Mucosa of stomach (tissue), 1 donor: Measurements from ENCODE around the gene ARHGAP21.
"Not testable (repeated sequence)": the region's sequence is repeated elsewhere in the genome, so short reads cannot be mapped to it uniquely, and the experiment has no call there.

Source experiments
- H3K27me3 ChIP-seq: one replicate; pipeline ENCODE4 v1.7.0; 2013; ENCODE audit warnings: mild to moderate bottlenecking, low read length; ENCODE audit not compliant: control insufficient read depth, insufficient read depth
- H3K36me3 ChIP-seq: one replicate; pipeline ENCODE4 v1.7.0; 2013; ENCODE audit warnings: low read length; ENCODE audit not compliant: control insufficient read depth, insufficient read depth
- H3K4me1 ChIP-seq: one replicate; pipeline ENCODE4 v1.7.0; 2013; ENCODE audit warnings: mild to moderate bottlenecking, low read length; ENCODE audit not compliant: control insufficient read depth, insufficient read depth
- H3K4me3 ChIP-seq: one replicate; pipeline ENCODE4 v1.7.0; 2013; ENCODE audit warnings: low read length
- H3K9ac ChIP-seq: one replicate; pipeline ENCODE4 v1.7.0; 2013; ENCODE audit warnings: mild to moderate bottlenecking, low read length, moderate library complexity
- H3K9me3 ChIP-seq: one replicate; pipeline ENCODE4 v1.7.0; 2013; ENCODE audit warnings: mild to moderate bottlenecking, low read length, moderate library complexity; ENCODE audit not compliant: control insufficient read depth
- donor health status: Pancreatic carcinoma.

ARHGAP21 gene

GRCh38 chr10:24740714-24741113 is 17.0 kb upstream of the ARHGAP21 start:
- Histone ChIP-seq H3K9ac (no peak overlapping the region), H3K27me3 (no peaks in the 10 kb centered on the region), H3K9me3 (no peaks in the 10 kb centered on the region), H3K4me3 (no peak overlapping the region), H3K36me3 (no peaks in the 10 kb centered on the region), H3K4me1 (no peaks in the 10 kb centered on the region)

DNA sequence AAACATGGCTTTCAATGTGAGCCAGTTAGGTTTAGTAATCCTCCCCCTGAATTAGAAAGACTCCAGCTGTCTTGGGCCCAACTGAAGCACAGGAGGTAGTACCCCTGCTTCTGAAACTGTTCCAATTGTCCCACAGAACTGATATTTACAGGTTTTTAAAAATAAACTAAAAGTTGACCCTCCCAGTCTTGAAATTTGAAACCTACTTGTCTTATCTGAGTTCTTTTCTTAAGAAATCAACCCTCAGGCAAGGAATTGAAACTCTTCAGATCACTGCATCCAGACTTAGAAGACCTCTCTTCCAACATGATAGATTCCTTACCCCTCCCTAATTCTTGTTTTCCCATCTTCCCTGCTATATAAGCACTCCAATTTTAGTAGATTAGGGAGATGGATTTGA is 13.3 kb upstream of the ARHGAP21 start:
- H3K9ac ChIP-seq = no peak overlapping the region
- H3K4me1 ChIP-seq = no peaks in the 10 kb centered on the region
- no peak overlapping the region for H3K4me3 ChIP-seq
- no peaks in the 10 kb centered on the region for H3K27me3 ChIP-seq
- no peaks in the 10 kb centered on the region for H3K36me3 ChIP-seq
- no peaks in the 10 kb centered on the region for H3K9me3 ChIP-seq

GRCh38 chr10:24731942-24732341 is 8.3 kb upstream of the ARHGAP21 start:
- Histone ChIP-seq H3K9ac (no peak overlapping the region), H3K4me3 (no peak overlapping the region), H3K9me3 (no peaks in the 10 kb centered on the region), H3K4me1 (no peaks in the 10 kb centered on the region), H3K27me3 (no peaks in the 10 kb centered on the region), H3K36me3 (no peaks in the 10 kb centered on the region)

DNA sequence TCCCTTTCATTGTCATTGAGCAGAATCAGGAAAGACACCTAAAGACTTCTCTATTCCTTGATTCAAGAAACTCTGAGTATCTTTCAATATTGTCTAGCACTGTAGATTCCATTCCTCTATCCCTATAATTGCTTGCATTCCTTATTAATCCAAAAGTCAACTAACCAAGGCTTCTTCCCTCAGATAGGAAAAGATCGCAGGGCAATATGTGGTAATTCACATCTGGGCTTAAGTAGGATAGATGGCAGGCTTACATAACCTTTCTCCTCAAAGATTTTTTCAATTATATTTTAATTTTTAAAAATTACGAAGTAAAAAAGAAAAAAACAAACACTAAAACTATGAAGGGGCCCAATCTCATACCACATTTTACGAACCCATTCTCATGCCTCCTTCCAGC is 7.1 kb upstream of the ARHGAP21 start:
- H3K9me3 ChIP-seq = no peaks in the 10 kb centered on the region
- no peaks in the 10 kb centered on the region for H3K36me3 ChIP-seq
- H3K4me1 ChIP-seq = no peaks in the 10 kb centered on the region
- no peak overlapping the region for H3K4me3 ChIP-seq
- H3K9ac ChIP-seq = no peak overlapping the region
- no peaks in the 10 kb centered on the region for H3K27me3 ChIP-seq

DNA sequence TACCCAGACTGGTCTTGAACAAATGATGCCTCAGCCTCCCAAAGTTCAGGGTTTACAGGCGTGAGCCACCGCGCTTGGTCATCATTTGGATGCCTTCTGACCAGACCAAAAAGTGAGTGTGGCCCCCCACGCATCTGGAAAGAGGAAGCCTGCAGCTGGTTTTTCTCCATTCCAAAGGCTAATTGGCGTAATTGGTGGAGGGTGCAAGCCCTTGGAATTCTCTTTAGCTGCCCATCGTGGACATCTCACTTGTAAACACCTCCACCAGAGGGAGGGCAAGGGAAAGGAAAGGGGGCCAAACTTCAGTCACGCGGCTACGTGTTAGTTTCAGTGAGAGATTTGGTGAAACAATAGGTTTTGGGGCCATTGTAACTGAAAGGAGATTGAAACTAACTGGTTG is 4.1 kb upstream of the ARHGAP21 start:
- Histone ChIP-seq H3K4me1 (peaks cover 5% of the 10 kb centered on the region), H3K9me3 (no peaks in the 10 kb centered on the region), H3K27me3 (no peaks in the 10 kb centered on the region), H3K9ac (no peak overlapping the region), H3K4me3 (no peak overlapping the region), H3K36me3 (no peaks in the 10 kb centered on the region)

DNA sequence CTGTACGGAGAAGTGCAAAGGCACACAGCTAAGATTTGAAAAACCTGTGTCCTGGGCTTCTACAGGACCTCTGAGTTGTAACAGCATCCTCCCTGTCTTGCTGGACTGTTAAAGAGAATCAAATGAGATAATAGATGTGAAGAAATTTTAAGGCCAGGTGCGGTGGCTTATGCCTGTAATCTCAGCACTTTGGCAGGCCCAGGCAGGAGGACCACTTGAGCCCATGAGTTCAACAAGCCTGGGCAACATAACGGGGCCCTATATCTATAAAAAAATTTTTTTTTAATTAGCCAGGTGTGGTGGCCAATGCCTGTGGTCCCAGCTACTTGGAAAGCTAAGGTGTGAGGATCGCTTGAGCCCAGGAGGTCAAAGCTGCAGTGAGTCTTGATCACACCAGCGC is 2.9 kb upstream of the ARHGAP21 start:
- Histone ChIP-seq H3K27me3 (no peaks in the 10 kb centered on the region), H3K4me1 (peaks cover 5% of the 10 kb centered on the region), H3K9me3 (no peaks in the 10 kb centered on the region), H3K4me3 (no peak overlapping the region), H3K9ac (no peak overlapping the region), H3K36me3 (no peaks in the 10 kb centered on the region)

GRCh38 chr10:24726029-24726428 is 2.3 kb upstream of the ARHGAP21 start:
- not testable (repeated sequence) for H3K4me1 ChIP-seq, H3K9ac ChIP-seq, H3K4me3 ChIP-seq, H3K36me3 ChIP-seq, H3K9me3 ChIP-seq, H3K27me3 ChIP-seq

DNA sequence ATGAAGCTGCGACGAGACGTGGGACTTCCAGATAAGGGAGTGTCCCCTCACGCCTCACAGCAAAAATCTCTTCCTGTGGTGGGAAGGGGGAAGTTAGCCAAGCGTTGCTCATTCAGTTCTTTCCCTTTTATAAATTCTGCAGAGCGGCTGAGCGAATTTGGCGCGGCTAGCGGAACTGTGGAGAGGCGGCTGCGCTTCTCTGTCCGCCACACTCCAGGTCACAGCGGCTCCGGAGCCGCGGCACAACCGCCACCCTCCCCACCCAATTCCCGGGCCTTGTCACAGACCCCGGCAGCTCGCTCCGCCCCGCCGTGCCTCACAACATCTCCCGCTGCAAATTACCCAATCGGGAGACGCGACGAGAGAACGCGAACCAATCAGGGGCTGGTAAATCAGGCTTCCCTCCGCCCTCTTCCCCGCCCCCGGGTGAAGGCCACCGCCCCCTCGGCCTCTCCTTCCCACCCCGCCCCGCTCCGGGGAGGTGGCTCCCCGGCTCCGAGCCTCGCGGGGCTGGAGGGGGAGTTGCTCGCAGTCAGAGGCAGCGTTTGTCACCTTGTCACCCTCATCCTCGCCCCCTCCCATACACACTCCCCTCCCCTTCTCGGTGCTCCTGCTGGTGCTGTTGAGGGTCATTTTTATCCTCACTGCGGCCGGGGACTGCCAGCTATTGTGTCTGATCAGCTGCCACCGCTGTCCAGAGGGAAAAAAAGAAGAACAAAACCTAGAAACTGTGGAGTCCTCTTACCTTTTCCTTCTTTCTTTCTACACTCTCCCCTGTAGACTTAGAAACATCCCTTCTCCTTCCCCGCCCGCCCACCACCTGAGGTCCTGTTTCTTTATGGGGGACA is 918 bp upstream of the ARHGAP21 start:
- H3K9ac ChIP-seq = peak overlapping the region; percentile 93
- H3K4me3 ChIP-seq = peak overlapping the region; percentile 53
- no peaks in the 10 kb centered on the region for H3K9me3 ChIP-seq
- no peaks in the 10 kb centered on the region for H3K36me3 ChIP-seq
- peaks cover 5% of the 10 kb centered on the region for H3K4me1 ChIP-seq
- H3K27me3 ChIP-seq = no peaks in the 10 kb centered on the region

DNA sequence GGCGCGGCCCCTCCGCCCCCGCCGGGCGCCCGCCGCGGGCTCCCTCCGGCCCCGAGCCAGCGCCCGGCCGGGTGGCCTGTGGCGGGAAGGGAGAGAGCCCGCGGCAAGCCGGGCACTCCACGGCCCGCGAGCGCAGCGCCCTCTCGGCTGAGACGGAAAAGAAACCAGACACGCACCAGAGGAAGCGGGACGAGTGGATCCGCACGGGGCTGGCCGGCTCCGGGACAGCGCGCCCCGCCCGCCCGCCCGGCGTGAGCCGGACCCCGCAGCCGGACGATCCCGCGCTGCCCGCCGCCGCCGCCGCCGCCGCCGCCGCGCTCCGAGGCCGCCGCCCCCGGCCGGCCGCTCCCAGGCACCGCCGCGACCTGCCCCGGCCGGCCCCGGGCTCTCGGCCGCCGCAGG is 300 bp downstream of the ARHGAP21 start:
- H3K36me3 ChIP-seq = no peaks in the 10 kb centered on the region
- H3K9me3 ChIP-seq = no peaks in the 10 kb centered on the region
- no peaks in the 10 kb centered on the region for H3K27me3 ChIP-seq
- peak overlapping the region; percentile 96 for H3K9ac ChIP-seq
- no peak overlapping the region for H3K4me3 ChIP-seq
- H3K4me1 ChIP-seq = peaks cover 11% of the 10 kb centered on the region

DNA sequence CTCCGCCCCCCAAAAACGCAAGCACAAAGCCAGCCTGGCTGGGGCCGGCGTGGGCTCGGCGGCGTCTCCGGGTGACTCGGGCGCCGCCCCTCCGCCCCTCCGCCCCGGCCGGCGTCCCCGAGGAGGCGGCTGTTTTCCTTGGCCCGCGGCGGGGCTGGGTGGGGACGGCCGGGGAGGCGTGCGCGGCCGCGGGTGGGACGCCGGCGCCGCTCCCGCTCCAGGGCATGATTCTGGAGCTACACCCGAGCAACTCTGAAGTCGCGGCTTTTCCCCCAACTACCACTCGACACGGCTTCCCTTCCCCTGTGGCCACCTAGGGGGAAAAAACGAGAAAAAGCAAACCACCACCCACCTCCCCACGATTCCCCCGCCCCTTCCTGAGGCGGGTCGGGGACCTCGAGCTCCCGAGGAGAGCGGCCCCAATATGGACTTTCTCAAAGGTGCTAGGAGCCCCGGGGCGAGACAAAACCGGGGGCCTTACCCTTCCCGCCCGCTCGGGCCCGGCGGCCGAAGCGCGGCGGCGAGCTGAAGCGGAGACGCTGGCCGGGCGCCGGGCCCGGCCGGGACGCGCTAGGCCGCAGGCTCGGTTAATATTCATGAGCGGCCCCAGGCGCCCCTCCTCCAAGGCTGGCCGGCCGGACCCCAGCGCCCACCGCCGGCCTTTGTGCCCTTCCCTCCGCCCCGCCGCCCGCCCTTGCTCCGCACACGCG is 856 bp downstream of the ARHGAP21 start:
- Histone ChIP-seq H3K9me3 (no peaks in the 10 kb centered on the region), H3K4me3 (peak overlapping the region; percentile 60), H3K4me1 (peaks cover 13% of the 10 kb centered on the region), H3K36me3 (no peaks in the 10 kb centered on the region), H3K9ac (peak overlapping the region; percentile 96), H3K27me3 (no peaks in the 10 kb centered on the region)

DNA sequence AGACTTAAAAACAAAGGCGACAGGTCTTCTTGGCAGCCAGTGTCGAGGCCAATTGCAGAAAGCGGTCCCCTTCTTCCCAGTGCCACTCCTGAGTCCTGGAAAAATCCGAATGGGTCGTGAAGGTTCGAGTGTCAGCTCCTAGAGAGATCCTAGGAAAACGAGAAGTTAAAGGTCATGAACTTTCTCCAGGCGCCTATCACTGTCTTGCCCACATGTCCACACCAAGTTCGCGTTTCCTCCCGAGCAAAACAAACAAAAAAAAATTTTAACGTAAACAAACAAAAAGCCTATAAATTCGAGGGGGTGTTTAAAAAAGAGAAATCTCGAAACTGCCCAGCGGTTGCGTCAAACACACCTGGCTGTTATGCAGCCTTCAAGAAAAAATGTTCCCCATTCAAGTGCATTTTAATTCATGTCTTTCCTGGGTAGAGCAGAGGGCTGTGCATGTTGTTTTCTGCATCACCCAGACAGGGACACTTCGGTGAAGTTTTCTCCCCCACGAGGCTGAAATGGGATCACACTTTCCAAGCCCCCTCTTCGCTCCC is 1.5 kb downstream of the ARHGAP21 start:
- H3K27me3 ChIP-seq = no peaks in the 10 kb centered on the region
- peak overlapping the region; percentile 60 for H3K4me3 ChIP-seq
- H3K36me3 ChIP-seq = no peaks in the 10 kb centered on the region
- peak overlapping the region; percentile 96 for H3K9ac ChIP-seq
- H3K9me3 ChIP-seq = no peaks in the 10 kb centered on the region
- peaks cover 19% of the 10 kb centered on the region for H3K4me1 ChIP-seq
